HG03521 (cell line): ENCODE data around the gene IL16.

ENCODE experiments used
- ATAC-seq: cut with Tn5 transposase; IDR thresholded peaks from one replicate; pipeline ENCODE4 v1.9.1; 2021; ENCODE audit warnings: mild to moderate bottlenecking, moderate library complexity; ENCODE audit not compliant: unreplicated experiment

IL16 gene

GRCh38 chr15:81254277-81254915, 57.7 kb downstream of the IL16 start:
- ATAC-seq = no peak

DNA sequence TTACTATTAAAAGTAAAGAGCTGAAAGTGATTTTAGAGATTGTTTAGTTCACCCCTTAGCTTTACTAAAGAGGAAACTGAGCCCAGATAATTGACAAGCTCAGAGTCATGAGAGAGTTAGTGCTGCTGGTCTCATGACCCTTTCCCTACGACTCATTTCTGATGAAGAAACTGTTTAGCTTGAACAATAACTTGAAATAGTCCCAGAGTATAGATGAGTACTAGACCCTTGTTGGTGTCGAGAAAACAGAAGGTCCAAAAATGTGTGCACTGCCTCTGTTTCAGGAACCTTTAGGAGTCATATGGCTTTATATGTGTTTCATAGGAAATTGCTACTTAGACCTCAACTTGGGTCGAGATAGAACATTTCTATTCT, 58.2 kb downstream of the IL16 start:
- ATAC-seq = no peak

DNA sequence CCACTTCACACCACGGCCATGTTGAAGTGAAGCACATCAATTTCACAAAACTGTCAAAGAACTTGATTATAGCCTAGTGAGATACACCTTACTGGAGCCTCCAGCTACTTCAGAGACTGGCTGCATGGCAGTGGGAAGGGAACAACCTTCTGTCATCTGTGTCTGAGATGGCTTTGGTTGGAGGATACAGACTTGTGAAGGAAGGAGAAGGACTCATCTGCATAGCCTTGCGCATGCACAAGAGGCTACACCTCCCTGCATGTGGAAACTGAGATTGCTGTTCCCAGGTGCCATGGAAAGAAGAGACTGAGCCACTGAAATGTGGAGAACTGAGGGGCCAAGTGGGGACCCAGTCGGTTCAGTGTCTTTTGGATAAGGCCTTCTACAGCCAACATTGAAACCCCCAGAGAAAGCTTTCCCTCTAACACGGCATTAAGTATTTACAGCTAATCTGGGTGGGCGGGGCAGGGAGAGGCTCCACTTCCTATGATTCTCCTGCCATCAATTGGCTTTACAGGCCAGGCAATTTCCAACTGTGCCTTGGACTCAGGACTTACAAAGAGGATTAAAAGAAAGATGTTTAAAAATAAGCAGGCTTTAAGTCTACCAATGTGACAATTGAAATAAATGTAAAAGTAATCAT, 58.8 kb downstream of the IL16 start:
- ATAC-seq = no peak

GRCh38 chr15:81255958-81256320, 59.3 kb downstream of the IL16 start:
- no peak for ATAC-seq

DNA sequence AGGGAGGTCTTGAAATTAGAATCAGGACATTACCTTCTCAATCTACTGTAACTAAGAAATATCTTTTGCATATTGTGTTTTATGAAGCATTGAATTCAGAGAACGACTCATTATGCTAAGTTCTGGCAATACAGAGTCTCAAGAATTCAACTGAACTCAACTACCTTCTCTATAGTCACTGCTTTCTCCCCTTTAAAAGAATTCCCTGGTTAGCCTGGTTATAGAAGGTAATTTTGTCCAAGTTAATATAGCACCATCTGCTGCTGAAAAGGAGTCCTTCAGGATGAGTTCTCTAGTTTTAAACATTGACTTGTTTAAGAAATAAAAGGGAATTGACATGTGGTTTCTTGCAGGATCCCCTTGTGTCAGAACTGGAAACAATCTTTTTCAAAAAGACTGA, 60.2 kb downstream of the IL16 start:
- ATAC-seq = no peak

GRCh38 chr15:81257435-81257834, 60.8 kb downstream of the IL16 start:
- no peak for ATAC-seq

- no peak for ATAC-seq
Observed at GRCh38 chr15:81258455-81258854, 61.8 kb downstream of the IL16 start.

DNA sequence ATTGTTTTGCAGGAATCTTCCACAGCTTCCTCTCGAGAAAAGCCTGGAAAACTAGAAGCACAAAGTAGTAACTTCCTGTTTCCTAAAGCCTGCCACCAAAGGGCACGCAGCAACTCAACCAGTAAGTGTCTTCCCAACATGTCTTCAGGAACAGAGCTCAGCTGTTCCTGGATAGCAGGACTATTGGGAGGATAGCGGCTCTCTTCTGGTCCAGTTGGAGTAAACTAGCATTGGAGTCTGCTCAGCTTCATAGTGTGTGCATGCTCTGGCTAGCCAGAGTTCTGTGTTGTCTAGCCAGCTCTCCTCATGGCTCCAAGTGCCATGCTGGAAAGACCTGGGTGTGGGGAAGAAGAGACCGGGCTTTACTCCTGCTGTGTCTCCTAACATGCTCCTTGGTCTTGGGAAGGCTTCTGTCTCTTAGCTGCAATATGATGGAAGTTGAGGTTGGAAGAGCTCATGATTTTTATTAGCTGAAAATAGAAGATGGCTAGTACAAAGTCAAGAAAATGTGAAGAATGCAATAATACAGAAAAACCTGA, 63.1 kb downstream of the IL16 start:
- ATAC-seq = no peak

GRCh38 chr15:81261172-81261811, 64.6 kb downstream of the IL16 start:
- no peak for ATAC-seq

DNA sequence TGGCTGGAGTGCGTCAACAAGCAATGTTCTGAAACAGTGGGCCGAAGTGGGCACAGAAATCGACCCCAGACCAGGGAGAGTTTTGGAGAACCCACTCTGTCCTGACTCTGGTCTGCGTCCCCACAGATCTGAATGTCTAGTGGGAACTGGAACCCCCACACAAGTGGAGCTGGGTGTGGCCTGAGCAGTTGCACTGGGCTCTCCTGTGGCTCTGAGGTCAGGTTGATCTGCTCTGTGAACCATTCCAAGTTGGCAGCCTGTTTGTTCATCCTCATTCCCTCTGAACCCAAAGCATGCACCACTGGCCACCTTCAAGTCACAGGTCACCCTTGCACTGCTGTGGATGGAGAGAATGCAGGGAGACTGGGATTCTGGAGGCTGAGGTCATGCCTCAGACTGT, 66.8 kb downstream of the IL16 start:
- no peak for ATAC-seq

DNA sequence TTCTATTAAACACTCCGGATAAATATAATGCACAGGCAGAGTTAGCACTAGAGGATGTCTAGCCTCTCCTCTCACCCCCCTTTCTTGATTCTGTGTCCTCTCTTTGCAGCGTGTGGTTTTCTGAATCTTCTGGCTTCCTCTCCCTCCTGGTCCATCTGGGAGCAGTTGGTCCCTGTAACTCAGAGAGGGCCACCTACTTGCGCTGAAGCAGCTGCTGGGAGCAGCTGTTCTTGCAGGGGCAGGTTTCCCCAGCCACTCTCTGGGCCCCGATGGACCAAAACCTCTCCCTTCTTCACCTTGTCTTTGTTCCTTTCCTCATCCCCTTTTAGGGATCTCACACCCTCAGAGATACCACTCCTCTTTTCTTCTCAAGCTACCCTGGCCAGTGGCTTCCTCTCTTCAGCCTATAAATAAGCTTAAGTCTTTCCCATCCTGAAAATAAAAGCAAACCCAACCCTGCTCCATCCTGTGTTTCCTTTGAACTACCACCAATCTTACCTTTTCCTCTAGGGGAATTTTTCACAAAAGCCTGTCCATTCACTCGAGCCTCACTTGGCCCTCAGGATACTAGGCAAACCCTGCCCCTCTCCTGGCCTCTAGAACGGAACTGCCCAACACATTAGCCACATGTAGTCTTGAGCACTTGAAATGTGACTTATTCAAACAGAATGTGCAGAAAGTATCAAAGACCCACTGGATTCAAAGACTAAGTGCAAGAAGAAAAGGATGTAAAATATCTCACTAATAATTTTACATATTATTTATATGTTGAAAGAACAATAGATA, 67.6 kb downstream of the IL16 start:
- ATAC-seq = no peak

GRCh38 chr15:81265256-81265943, 68.7 kb downstream of the IL16 start:
- no peak for ATAC-seq

DNA sequence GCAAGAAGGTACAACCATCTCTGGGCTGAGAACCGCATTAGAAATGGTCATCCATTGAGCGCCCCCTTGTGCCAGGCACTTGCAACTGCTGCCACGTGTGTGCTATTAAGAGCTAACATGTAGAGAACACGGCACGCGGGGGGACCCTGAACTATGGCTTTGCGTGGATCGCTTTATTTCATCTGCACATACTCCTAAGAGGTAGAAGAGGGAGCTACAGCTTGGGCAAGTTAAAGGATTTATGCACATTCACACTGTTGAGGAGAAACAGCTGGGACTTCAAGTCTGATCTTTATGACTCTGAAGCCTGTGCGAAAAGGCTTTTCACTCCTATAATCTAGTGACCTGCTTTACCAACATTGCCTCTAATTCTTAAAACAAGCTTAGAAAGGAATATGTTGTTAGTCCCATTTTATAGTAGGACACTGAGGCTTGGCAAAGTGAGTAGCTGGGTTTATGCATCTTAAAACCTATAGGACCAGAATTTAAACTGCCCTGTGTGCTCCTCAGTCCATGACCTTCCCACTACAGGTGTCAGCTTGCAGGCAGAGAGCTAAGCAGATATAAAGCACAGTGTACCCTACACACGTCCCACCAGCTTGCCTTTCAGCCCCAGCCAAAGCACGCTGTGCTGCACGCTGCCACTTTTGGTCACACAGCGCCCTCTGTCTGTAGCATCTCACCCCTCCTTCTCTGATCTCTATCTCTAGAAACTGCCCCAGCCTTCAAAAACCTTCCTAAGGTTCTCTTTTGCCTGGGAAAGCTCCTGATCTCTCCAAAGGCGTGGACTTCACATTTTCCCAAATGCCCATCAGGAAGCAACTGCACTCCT, 69.5 kb downstream of the IL16 start:
- ATAC-seq = peak; percentile 81

DNA sequence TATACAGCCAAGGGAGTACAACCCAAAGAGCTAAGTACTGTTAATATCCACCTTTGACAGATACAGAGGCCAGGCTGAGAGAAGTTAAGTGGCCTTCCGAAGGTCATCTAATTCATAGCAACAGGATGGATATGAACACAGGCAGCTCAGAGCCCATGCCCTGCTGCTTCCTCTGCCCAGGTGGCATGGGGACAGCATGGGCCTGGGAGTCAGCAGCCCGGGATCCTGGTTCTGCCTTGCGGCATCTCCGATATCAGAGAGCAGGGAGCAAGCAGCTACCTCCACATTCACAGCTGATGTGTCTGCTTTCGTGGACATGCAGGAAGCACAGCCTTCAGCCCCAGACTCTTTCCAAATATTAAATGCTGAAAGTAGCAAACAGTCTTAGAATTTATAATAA, 71.7 kb downstream of the IL16 start:
- no peak for ATAC-seq

DNA sequence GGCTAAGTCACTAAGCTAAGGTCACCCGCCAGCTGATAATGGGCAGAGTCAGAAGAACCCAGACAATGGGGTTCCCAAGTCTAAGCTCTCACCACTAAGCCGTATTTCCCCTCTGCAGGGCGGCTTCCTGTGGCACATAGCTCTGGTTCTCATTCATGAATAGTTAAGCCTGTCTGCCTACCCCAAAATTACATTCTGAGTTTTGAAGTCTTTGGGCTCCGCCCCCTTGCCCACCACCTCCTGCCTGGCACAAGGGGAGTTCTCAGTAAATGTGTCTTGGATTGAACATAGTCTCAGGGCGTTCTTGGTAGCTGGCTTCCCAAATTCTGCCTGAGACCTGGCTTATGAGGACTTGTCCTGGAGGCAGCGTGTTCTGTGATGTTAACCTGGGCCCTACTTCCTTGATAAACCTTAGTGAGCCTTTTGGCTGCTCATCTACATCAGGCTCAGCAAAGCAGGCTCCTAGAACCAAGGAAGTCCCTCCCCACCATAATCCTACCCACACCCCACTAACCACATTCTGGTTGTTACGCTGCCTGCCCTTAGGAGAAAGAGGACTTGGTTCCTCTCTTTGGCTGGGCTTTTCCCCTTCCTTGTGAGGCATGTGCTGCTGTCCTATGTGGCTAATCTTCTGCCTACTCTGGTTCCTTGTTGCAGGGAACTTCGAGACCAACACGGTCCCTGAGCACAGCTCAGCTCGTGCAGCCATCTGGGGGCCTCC, 72.4 kb downstream of the IL16 start:
- no peak for ATAC-seq

DNA sequence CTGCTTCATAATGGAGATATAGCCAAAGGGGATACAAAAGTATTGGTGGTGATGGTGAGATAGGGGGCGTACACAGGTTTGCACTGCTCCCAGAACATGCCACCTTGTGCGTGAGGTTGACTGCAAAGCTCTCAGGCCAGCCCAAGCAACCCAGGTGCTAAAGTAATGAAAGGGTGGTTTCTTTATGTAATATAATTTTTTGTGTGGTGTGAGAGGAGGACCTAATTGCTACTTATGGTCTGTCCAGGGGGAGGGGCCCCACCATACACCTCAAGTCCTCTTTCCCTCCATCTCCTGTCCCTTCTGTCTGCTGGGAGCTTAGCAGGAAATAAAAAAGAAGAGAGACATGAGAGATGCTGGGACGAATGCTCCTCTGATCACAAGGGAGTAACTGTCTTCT, 73.5 kb downstream of the IL16 start:
- no peak for ATAC-seq

GRCh38 chr15:81270781-81271491, 74.3 kb downstream of the IL16 start:
- no peak for ATAC-seq

DNA sequence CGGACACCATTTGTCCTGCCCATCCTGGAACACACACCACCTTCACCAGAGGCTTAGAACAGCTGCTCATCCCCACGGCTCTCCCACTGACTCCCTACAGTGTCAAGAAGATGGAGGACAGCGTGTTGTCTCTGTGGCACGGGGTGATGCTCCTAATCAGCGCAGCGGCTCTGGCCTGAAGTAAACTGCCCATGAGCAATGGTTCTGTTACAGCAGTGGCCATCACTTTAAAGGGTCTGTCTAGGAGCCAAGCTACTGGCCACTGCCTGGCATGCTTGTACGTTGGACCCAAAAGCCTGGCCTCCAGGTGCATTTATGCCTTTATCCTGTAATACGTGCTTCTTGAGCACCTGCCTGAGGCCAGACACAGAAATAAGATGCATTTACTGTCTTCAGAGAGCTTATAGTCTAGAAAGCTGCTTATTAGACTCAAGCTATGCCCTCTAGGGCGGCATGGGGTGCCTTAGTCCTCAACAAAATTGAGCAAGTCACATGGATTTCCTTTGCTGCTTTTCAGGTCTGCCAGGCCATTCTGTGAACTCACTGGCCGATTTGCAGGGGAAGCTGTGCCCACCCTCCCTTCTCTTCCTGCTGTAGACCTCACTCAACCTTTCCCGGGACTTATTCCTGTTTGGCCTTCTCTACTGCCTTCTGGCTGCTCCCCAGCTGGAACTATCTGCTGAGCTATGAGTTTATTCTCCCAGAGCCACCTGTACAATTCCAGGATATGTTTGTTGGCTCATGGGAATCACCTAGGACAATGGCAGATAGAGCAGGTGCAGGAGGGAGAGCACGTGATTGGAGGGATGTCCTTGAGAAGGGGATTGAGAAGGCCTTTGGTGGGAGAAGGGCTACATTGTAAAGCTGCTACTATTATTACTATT, 75.3 kb downstream of the IL16 start:
- no peak for ATAC-seq
